Chondrocyte (in vitro differentiated cells): Measurements from ENCODE around the gene SHISAL2A. TPM values are rescaled to one million over a fixed set of nuclear protein-coding genes. Genes with fewer than 3 reads are reported as not detected.
A peak's percentile ranks its signal among the peaks of the same experiment; 100 is the strongest.

Experiments used
- DNase-seq: peaks from one replicate; pipeline ENCODE4 v3.0.0; 2021; ENCODE audit warnings: mixed read lengths, low spot score
- H3K27ac Mint-ChIP-seq: one replicate; pipeline ENCODE4 v1.8.0; 2021; ENCODE audit warnings: mild to moderate bottlenecking, moderate library complexity, mixed read lengths; ENCODE audit not compliant: unreplicated experiment
- H3K27me3 Mint-ChIP-seq: 2 replicates; pipeline ENCODE4 v1.8.0; 2021; ENCODE audit warnings: low read depth, mixed read lengths
- H3K36me3 Mint-ChIP-seq: 2 replicates; pipeline ENCODE4 v1.8.0; 2021; ENCODE audit warnings: low read depth, mixed read lengths
- H3K4me1 Mint-ChIP-seq: 2 replicates; pipeline ENCODE4 v1.8.0; 2021; ENCODE audit warnings: low read depth, mild to moderate bottlenecking, mixed read lengths
- H3K4me3 Mint-ChIP-seq: one replicate; pipeline ENCODE4 v1.8.0; 2021; ENCODE audit warnings: mild to moderate bottlenecking, moderate library complexity, mixed read lengths; ENCODE audit not compliant: unreplicated experiment
- H3K9me3 Mint-ChIP-seq: 2 replicates; pipeline ENCODE4 v1.8.0; 2021; ENCODE audit warnings: low read depth, mixed read lengths
- CTCF ChIP-seq: fragments of 200-600 bp; sonication (generic); IDR thresholded peaks from 2 replicates; pipeline ENCODE4 v1.5.0; 2021; ENCODE audit warnings: antibody characterized with exemption, mild to moderate bottlenecking, moderate library complexity
- total RNA-seq: library from RNA; stranded (reverse); gene quantifications from 3 replicates; pipeline ENCODE4 v1.2.1, GENCODE V29; 2021

Gene SHISAL2A
- total RNA-seq, 1 donor from 2014 or later: not detected

GRCh38 chr1:52665006-52665941 lies 32.3 kb downstream of the SHISAL2A start:
- no peaks in the 10 kb centered on the region for H3K27me3 Mint-ChIP-seq
- H3K27ac Mint-ChIP-seq: peak overlapping the region; percentile 60
- TF ChIP-seq CTCF: no peak
- no peak for DNase-seq
- no peak overlapping the region for H3K4me3 Mint-ChIP-seq
- no peaks in the 10 kb centered on the region for H3K36me3 Mint-ChIP-seq
- peaks cover 60% of the 10 kb centered on the region for H3K4me1 Mint-ChIP-seq
- no peaks in the 10 kb centered on the region for H3K9me3 Mint-ChIP-seq

GRCh38 chr1:52667290-52667689 lies 34.3 kb downstream of the SHISAL2A start:
- no peaks in the 10 kb centered on the region for H3K9me3 Mint-ChIP-seq
- H3K4me1 Mint-ChIP-seq: peaks cover 68% of the 10 kb centered on the region
- H3K4me3 Mint-ChIP-seq: no peak overlapping the region
- H3K36me3 Mint-ChIP-seq: no peaks in the 10 kb centered on the region
- DNase-seq: no peak
- no peak for TF ChIP-seq CTCF
- H3K27ac Mint-ChIP-seq: no peak overlapping the region
- no peaks in the 10 kb centered on the region for H3K27me3 Mint-ChIP-seq

GRCh38 chr1:52667984-52668383 lies 35.0 kb downstream of the SHISAL2A start:
- H3K27me3 Mint-ChIP-seq: no peaks in the 10 kb centered on the region
- no peak for TF ChIP-seq CTCF
- H3K27ac Mint-ChIP-seq: peak overlapping the region; percentile 97
- no peak for DNase-seq
- no peaks in the 10 kb centered on the region for H3K9me3 Mint-ChIP-seq
- H3K36me3 Mint-ChIP-seq: no peaks in the 10 kb centered on the region
- peaks cover 65% of the 10 kb centered on the region for H3K4me1 Mint-ChIP-seq
- H3K4me3 Mint-ChIP-seq: no peak overlapping the region

GRCh38 chr1:52668711-52669110 lies 35.7 kb downstream of the SHISAL2A start:
- no peaks in the 10 kb centered on the region for H3K9me3 Mint-ChIP-seq
- no peak for DNase-seq
- no peaks in the 10 kb centered on the region for H3K36me3 Mint-ChIP-seq
- no peaks in the 10 kb centered on the region for H3K27me3 Mint-ChIP-seq
- peak overlapping the region; percentile 97 for H3K27ac Mint-ChIP-seq
- no peak for TF ChIP-seq CTCF
- peaks cover 63% of the 10 kb centered on the region for H3K4me1 Mint-ChIP-seq
- H3K4me3 Mint-ChIP-seq: no peak overlapping the region

- Mint-ChIP-seq H3K4me1 (peaks cover 69% of the 10 kb centered on the region), H3K27ac (peak overlapping the region; percentile 97), H3K36me3 (no peaks in the 10 kb centered on the region), H3K27me3 (no peaks in the 10 kb centered on the region), H3K4me3 (no peak overlapping the region), H3K9me3 (no peaks in the 10 kb centered on the region)
- TF ChIP-seq CTCF: no peak
- DNase-seq: no peak
These were observed 36.7 kb downstream of the SHISAL2A start for GRCh38 chr1:52669696-52670095.
